Gastrocnemius medialis (tissue), 4 donors: ENCODE results near the gene SSBP4.

ENCODE experiments used
- POLR2A ChIP-seq, 2 donors: fragments of 450-650 bp; IDR thresholded peaks; one replicate each; pipeline ENCODE4 v1.6.1; 2017; ENCODE audit warnings: antibody characterized with exemption in 2 of 2, mild to moderate bottlenecking in 2 of 2, moderate library complexity in 2 of 2
- TF ChIP-seq, protein P1 (sequence below), 5 experiments: fragments of 450-650 bp in 3 of 5; fragments of 200-600 bp in 2 of 5; sonication (generic) in 2 of 5; IDR thresholded peaks in 4 of 5; conservative IDR thresholded peaks in 1 of 5; 1 replicate in 4 of 5; 2 replicates in 1 of 5; pipeline ENCODE4 v1.5.1; 2016 to 2019; ENCODE audit warnings: antibody characterized with exemption in 5 of 5, mild to moderate bottlenecking in 3 of 5, moderate library complexity in 3 of 5

DNA sequence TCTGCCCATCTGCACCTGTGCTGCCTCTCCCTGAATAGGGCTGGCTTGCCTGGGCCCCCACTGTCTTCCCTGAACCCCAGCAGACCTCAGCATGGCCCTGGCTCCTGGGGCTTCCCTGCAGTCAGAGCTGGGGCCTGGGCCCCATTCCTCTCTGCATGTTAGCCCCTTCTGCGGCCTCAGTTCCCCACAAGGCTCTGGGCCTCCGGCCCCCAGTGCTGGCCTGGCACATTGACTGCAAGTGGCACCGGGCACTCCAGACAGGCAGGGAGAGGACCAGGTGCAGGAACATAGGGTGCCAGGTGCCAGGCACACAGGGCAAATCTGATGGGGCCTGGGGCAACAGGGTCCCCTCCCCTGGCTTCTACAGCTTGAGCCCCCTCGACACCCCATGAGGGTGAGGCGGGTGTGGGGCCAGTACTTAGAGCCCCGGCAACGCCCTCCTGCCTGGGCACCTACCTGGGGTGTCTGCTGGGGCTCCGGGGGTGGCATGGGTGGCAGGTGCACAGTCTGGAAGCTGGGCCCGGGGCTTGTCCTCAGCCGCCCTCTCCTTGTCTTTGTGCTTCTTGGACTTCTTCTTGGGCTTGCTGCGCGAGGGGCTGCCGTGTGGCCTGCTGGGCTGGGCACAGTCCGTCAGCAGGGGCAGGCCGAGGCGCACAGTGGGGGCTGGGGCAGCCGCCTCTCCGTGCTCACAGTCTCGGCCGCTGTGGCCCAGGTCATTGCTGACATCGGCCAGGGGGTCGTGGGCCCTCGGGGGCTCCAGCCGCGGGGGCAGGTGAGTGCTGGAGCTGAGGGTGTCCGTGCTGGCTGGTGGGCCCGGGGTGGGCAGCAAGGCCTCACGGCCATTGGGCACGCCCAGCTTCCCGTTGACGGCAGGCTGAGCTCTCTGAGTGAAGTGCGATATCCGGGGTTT lies 31.1 kb downstream of the SSBP4 start:
- TF ChIP-seq POLR2A (IDR thresholded peaks at IDR 0.05) = no peak
- TF ChIP-seq, protein P1, sequence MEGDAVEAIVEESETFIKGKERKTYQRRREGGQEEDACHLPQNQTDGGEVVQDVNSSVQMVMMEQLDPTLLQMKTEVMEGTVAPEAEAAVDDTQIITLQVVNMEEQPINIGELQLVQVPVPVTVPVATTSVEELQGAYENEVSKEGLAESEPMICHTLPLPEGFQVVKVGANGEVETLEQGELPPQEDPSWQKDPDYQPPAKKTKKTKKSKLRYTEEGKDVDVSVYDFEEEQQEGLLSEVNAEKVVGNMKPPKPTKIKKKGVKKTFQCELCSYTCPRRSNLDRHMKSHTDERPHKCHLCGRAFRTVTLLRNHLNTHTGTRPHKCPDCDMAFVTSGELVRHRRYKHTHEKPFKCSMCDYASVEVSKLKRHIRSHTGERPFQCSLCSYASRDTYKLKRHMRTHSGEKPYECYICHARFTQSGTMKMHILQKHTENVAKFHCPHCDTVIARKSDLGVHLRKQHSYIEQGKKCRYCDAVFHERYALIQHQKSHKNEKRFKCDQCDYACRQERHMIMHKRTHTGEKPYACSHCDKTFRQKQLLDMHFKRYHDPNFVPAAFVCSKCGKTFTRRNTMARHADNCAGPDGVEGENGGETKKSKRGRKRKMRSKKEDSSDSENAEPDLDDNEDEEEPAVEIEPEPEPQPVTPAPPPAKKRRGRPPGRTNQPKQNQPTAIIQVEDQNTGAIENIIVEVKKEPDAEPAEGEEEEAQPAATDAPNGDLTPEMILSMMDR (IDR thresholded peaks at IDR 0.05 in 4 of 5, conservative IDR thresholded peaks at IDR 0.05 in 1 of 5) = no peak
